HG03558 (cell line): ENCODE results near the gene IQCK.

Experiments used
- ATAC-seq: cut with Tn5 transposase; IDR thresholded peaks from one replicate; pipeline ENCODE4 v1.9.1; 2021; ENCODE audit warnings: moderate number of reproducible peaks; ENCODE audit not compliant: unreplicated experiment; ENCODE audit errors: extremely low read depth

The IQCK gene

DNA sequence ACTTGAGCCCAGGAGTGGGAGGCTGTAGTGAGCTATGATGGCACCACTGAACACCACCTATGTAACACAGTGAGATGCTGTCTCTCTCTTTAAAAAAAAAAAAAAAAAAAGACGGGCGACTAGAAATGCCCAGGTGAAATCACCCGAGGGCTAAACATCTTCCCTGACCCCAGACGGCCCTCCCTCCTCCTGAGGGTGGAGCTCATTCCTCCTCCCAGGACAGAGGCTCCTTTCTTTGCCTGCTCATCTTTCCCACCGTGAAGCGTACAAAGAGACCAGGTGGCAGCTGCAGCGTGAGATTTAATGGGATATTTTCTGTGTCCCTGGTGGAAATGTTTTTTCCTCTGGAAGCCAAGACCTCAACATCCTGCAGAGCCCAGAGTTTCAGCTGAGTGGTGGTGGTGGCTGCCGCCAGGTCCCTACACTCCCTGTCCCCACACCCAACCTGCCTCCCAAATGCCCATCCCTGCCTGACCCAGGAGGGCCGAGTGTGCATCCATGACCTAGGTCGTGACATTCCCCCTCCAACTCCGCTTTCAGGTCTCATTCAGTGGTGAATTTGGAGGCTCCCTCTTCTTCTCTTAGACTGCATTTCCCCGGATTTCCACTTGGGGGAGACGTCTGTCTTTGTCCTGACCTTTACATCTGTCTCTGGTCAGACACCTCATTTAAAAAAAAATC, 181.0 kb downstream of the IQCK start:
- ATAC-seq, result no peak

DNA sequence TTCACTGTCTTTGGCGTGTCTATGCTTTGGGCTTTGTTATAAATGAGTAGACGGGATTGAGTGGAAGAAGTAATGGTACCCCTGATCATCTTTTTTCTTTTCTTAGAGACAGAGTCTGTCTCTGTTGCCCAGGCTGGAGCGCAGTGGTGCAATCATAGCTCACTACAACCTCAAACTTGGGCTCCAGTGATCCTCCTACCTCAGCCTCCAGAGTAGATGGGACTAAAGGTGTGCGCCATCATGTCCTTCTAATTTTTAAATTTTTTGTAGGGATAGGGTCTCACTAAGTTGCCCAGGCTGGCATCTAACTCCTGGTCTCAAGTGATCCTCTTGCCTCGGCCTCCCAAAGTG, 181.5 kb downstream of the IQCK start:
- ATAC-seq, result no peak

DNA sequence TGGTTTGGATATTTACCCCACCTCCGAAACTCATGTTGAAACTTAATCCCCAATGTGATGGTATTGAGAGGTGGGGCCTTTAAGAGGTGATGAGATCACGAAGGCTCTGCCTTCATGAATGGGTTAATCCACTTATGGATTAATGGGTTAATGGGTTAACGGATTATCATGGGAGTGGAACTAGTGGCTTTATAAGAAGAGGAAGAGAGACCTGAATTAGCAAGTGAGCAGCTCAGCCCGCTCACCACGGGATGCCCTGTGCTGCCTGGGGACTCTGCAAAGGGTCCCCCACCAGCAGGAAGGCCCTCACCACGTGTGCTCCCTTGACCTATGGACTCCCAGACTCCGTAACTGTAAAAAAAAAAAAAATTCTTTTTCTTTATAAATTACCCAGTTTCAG, 183.1 kb downstream of the IQCK start:
- no peak for ATAC-seq

DNA sequence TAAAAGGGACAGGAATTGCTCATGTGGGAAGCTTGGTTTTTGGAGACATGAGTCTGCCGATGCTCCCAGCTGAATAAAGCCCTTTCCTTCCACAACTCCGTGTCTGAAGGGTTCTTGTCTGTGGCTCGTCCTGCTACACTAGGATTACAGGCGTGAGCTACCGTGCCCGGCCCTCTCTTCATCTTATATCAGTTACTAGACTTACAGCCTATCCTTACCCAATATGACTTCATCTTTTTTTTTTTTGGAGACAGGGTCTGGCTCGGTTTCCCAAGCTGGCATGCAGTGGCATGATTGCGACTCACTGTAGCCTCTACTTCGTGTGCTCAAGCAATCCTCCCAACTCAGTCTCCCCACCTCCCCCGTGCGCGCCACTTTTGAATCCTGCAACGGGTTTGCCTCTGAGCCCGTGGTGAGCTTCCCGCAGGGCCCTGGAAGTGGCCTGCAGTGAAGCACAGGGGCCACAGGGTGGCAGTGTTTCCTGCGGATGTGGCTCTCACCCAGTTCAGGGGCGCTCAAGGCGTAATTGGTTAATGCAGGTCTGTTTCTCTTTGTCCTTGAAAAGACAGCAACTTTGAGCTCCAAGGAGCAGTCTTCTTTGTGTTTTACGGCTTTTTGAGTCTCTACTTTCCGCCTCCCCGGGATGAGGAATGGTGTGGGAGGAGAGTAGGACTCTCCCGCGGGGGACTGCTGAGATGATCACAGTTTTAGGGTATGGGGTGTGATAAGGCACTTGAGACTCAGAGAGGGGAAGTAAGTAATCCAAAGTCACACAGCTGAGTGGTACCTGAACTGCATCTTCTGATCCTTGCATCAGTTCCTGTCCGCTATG, 189.3 kb downstream of the IQCK start:
- no peak for ATAC-seq
